Measurements from ENCODE around the gene RNF207. TPM values are rescaled to one million over a fixed set of nuclear protein-coding genes. Genes with fewer than 3 reads are reported as not detected.

Gene RNF207
- total RNA-seq, 2 donors from 2014 or later = 4.8 to 7.7 TPM

DNA sequence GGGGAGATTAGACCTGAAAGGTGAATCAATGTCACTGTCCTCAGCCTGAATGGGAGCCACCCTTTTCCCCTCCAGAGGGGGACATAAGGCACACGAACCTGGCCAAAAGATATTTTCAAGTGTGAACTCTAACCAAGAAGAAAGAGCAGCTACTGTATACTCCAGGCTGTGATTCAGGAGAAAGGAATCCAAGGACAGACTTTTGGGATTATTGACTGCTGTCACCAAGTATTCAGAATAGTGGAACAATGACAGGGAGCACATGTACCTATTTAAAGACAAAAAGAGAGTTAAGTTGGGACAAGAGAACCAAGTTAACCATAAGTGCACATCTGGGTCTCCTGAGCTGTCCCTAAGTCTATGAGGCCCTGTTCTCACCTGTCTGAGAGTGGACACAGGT is 27.5 kb downstream of the RNF207 start:
- Mint-ChIP-seq H3K4me3 (no peak overlapping the region), H3K27ac (no peak overlapping the region)
- no peak overlapping the region for H3K9ac ChIP-seq (ENCODE audit: extremely low read depth, low read length, poor library complexity, severe bottlenecking)

DNA sequence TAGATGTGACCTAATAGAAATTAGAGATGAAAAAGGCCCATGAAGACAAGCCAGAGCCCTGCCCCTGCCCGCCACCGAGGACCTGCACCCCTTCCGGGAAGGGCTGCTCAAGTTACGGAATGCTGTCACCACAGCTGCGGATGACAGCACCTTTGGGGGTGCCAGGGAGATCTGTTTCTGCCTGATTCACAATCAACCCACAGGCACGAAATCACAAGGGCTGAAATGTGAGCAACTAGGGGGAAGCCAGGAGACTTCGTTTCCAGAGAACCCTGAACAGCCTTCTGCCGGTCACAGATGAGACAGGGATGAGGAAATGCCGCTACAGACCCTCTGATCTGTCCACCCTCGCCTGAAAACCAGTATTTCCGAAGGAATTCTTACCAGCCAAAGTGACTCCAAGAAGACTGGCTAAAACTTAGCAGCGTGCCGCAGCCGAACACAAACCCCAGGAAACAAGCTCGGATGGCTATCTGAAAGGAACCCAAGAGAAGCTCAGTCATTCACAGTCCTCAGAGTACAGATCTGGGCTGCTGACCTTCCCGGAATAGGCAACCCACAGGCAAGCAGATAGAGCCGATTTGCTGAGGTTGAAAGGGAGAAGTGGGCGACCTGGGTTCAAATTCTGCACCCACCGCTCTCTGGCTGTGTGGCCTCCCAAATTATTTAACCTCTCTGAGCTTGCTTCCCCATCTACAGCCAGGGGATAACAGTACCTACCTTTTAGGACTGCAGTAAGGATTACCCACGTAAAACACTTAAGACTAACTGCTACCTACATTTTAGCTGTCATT is 28.8 kb downstream of the RNF207 start:
- Histone ChIP-seq H3K27me3 (ENCODE audit: control insufficient read depth, insufficient read depth, low read length, poor library complexity, severe bottlenecking) (no peaks in the 10 kb centered on the region), H3K9ac (ENCODE audit: extremely low read depth, low read length, poor library complexity, severe bottlenecking) (peak overlapping the region; percentile 88), H3K36me3 (ENCODE audit: control insufficient read depth, insufficient read depth, low read length) (peaks cover 44% of the 10 kb centered on the region), H3K9me3 (ENCODE audit: control insufficient read depth, low read length) (no peaks in the 10 kb centered on the region), H3K4me3 (ENCODE audit: low read length) (peak overlapping the region; percentile 97), H3K27ac (ENCODE audit: low read depth, low read length) (no peak overlapping the region), H3K4me1 (ENCODE audit: control insufficient read depth, insufficient read depth, low read length) (no peaks in the 10 kb centered on the region)
- TF ChIP-seq, protein P1, sequence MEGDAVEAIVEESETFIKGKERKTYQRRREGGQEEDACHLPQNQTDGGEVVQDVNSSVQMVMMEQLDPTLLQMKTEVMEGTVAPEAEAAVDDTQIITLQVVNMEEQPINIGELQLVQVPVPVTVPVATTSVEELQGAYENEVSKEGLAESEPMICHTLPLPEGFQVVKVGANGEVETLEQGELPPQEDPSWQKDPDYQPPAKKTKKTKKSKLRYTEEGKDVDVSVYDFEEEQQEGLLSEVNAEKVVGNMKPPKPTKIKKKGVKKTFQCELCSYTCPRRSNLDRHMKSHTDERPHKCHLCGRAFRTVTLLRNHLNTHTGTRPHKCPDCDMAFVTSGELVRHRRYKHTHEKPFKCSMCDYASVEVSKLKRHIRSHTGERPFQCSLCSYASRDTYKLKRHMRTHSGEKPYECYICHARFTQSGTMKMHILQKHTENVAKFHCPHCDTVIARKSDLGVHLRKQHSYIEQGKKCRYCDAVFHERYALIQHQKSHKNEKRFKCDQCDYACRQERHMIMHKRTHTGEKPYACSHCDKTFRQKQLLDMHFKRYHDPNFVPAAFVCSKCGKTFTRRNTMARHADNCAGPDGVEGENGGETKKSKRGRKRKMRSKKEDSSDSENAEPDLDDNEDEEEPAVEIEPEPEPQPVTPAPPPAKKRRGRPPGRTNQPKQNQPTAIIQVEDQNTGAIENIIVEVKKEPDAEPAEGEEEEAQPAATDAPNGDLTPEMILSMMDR (conservative IDR thresholded peaks at IDR 0.05) = no peak
- Mint-ChIP-seq H3K4me1 (peaks cover 4% of the 10 kb centered on the region), H3K36me3 (ENCODE audit: low read depth) (peaks cover 32% of the 10 kb centered on the region), H3K27ac (peak overlapping the region; percentile 94), H3K9me3 (no peaks in the 10 kb centered on the region), H3K4me3 (peak overlapping the region; percentile 87), H3K27me3 (ENCODE audit: insufficient read depth) (peaks cover 11% of the 10 kb centered on the region)
- 51 to 56% methylated on average over 19 to 20 of the region's 20 CpGs for WGBS, 2 experiments (ENCODE audit: insufficient coverage in 1 of 2, insufficient read length in 1 of 2)
- DNase-seq = no peak

More for the DNA sequence above, 27.5 kb downstream of the RNF207 start:
- WGBS, 2 experiments (ENCODE audit: insufficient coverage in 1 of 2, insufficient read length in 1 of 2) = 74 to 91% methylated on average over 1 of the region's 1 CpG
- Histone ChIP-seq H3K27ac (ENCODE audit: low read depth, low read length) (no peak overlapping the region), H3K4me1 (ENCODE audit: control insufficient read depth, insufficient read depth, low read length) (no peaks in the 10 kb centered on the region), H3K36me3 (ENCODE audit: control insufficient read depth, insufficient read depth, low read length) (peaks cover 50% of the 10 kb centered on the region), H3K4me3 (ENCODE audit: low read length) (no peak overlapping the region), H3K9me3 (ENCODE audit: control insufficient read depth, low read length) (no peaks in the 10 kb centered on the region), H3K27me3 (ENCODE audit: control insufficient read depth, insufficient read depth, low read length, poor library complexity, severe bottlenecking) (no peaks in the 10 kb centered on the region)
- Mint-ChIP-seq H3K27me3 (ENCODE audit: insufficient read depth) (no peaks in the 10 kb centered on the region), H3K9me3 (no peaks in the 10 kb centered on the region), H3K4me1 (peaks cover 4% of the 10 kb centered on the region), H3K36me3 (ENCODE audit: low read depth) (peaks cover 36% of the 10 kb centered on the region)
- no peak for DNase-seq
- TF ChIP-seq, protein P1 (conservative IDR thresholded peaks at IDR 0.05) = no peak

DNA sequence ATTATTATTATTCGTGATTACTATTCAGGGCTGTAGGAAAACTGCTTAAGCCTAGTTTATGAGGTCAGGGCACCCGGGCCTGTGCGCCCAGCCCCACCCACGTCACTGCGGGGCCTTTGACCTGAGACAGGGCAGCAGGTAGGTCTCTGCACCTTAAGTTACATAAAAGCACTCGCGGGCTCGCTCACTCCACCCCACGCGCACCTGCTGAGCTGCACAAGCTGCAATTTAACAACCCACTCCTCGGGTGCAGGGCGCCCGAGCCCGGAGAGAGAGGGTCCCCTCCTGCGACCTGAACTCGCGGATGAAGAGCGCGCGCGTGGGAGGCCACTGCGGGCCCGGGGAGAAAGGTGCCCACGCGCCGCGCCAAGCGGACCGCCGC is 29.4 kb downstream of the RNF207 start:
- H3K36me3 ChIP-seq (ENCODE audit: control insufficient read depth, insufficient read depth, low read length) = peaks cover 38% of the 10 kb centered on the region
- peak overlapping the region; percentile 97 for H3K4me3 ChIP-seq (ENCODE audit: low read length)
- H3K9me3 Mint-ChIP-seq = no peaks in the 10 kb centered on the region
- no peaks in the 10 kb centered on the region for H3K9me3 ChIP-seq (ENCODE audit: control insufficient read depth, low read length)
- H3K27me3 ChIP-seq (ENCODE audit: control insufficient read depth, insufficient read depth, low read length, poor library complexity, severe bottlenecking) = peaks cover 5% of the 10 kb centered on the region
- H3K4me1 Mint-ChIP-seq = peaks cover 4% of the 10 kb centered on the region
- H3K4me3 Mint-ChIP-seq = peak overlapping the region; percentile 87
- H3K36me3 Mint-ChIP-seq (ENCODE audit: low read depth) = peaks cover 29% of the 10 kb centered on the region
- TF ChIP-seq, protein P1 (conservative IDR thresholded peaks at IDR 0.05) = no peak
- H3K27ac Mint-ChIP-seq = peak overlapping the region; percentile 94
- H3K27ac ChIP-seq (ENCODE audit: low read depth, low read length) = no peak overlapping the region
- no peak for DNase-seq
- peaks cover under 1% of the 10 kb centered on the region for H3K4me1 ChIP-seq (ENCODE audit: control insufficient read depth, insufficient read depth, low read length)
- peaks cover 17% of the 10 kb centered on the region for H3K27me3 Mint-ChIP-seq (ENCODE audit: insufficient read depth)
- WGBS, 2 experiments (ENCODE audit: insufficient coverage in 1 of 2, insufficient read length in 1 of 2) = 0% methylated on average over 5 to 30 of the region's 30 CpGs
- H3K9ac ChIP-seq (ENCODE audit: extremely low read depth, low read length, poor library complexity, severe bottlenecking) = peak overlapping the region; percentile 88

Data from endodermal cell (in vitro differentiated cells).